MM.1S (cell line): ENCODE data around the gene CCR6.

Experiments used
- CTCF ChIP-seq: fragments of 300-600 bp; sonication (generic); IDR thresholded peaks from 2 replicates; pipeline ENCODE4 v1.5.1; 2016; ENCODE audit warnings: antibody characterized with exemption, low read length, mixed read lengths
- EZH2 ChIP-seq: fragments of 300-600 bp; sonication (generic); optimal IDR thresholded peaks from 2 replicates; pipeline ENCODE3; 2017; ENCODE audit warnings: low read depth, mild to moderate bottlenecking, antibody characterized with exemption, low read length, mixed read lengths

- TF ChIP-seq EZH2, result no peak
- no peak for TF ChIP-seq CTCF
Observed at GRCh38 chr6:167151648-167152047, 28.8 kb downstream of the CCR6 start.
